ENCODE results near the gene KCNQ1OT1.

- no peak for TF ChIP-seq FOXM1 (IDR thresholded peaks at IDR 0.05; ENCODE audit: low read depth)
- no peak for TF ChIP-seq SMC3 (IDR thresholded peaks at IDR 0.05; ENCODE audit: low read depth, low read length)
- TF ChIP-seq EZH2phosphoT487 (IDR thresholded peaks at IDR 0.05; ENCODE audit: borderline replicate concordance, low read depth), result no peak
These were observed 819 bp upstream of the KCNQ1OT1 start for GRCh38 chr11:2700415-2701211.

Data from SK-N-SH (cell line).